ENCODE measurements around the gene COL6A3. TPM values are rescaled to one million over a fixed set of nuclear protein-coding genes. Genes with fewer than 3 reads are reported as not detected.
"Not testable (repeated sequence)": the region's sequence is repeated elsewhere in the genome, so short reads cannot be mapped to it uniquely, and the experiment has no call there.

Gene COL6A3
- polyA plus RNA-seq, 3 donors = 47.7 to 137 (median 66.2) TPM

- no peak overlapping the region for H3K27ac ChIP-seq (ENCODE audit: low read depth, low read length)
- 47 to 72% (median 66%) methylated on average over 3 of the region's 3 CpGs for WGBS, 3 donors
Observed at GRCh38 chr2:237425320-237425719, 11.4 kb upstream of the COL6A3 start.

GRCh38 chr2:237424544-237424943, 10.6 kb upstream of the COL6A3 start:
- H3K27ac ChIP-seq (ENCODE audit: low read depth, low read length) = no peak overlapping the region
- WGBS, 3 donors = 75 to 95% (median 89%) methylated on average over 2 of the region's 2 CpGs

GRCh38 chr2:237423891-237424290, 9.9 kb upstream of the COL6A3 start:
- 73 to 83% (median 76%) methylated on average over 2 of the region's 2 CpGs for WGBS, 3 donors
- H3K27ac ChIP-seq (ENCODE audit: low read depth, low read length) = no peak overlapping the region

- WGBS, 3 donors = 70 to 91% (median 84%) methylated on average over 10 of the region's 10 CpGs
Observed at GRCh38 chr2:237422309-237422708, 8.3 kb upstream of the COL6A3 start.

GRCh38 chr2:237421542-237422116, 7.7 kb upstream of the COL6A3 start:
- H3K27ac ChIP-seq (ENCODE audit: low read depth, low read length) = no peak overlapping the region
- WGBS, 3 donors = 13 to 21% (median 14%) methylated on average over 23 of the region's 23 CpGs

More at GRCh38 chr2:237422309-237422708, 8.3 kb upstream of the COL6A3 start:
- no peak overlapping the region for H3K27ac ChIP-seq (ENCODE audit: low read depth, low read length)

- WGBS, 3 donors = 71 to 88% (median 73%) methylated on average over 3 of the region's 3 CpGs
- no peak overlapping the region for H3K27ac ChIP-seq (ENCODE audit: low read depth, low read length)
Observed at GRCh38 chr2:237418300-237418699, 4.3 kb upstream of the COL6A3 start.

- no peak overlapping the region for H3K27ac ChIP-seq (ENCODE audit: low read depth, low read length)
- 48 to 58% (median 50%) methylated on average over 25 of the region's 25 CpGs for WGBS, 3 donors
Observed at GRCh38 chr2:237412988-237413776, 782 bp downstream of the COL6A3 start.

GRCh38 chr2:237412646-237412987, 1.3 kb downstream of the COL6A3 start:
- WGBS, 3 donors = 58 to 61% (median 61%) methylated on average over 7 of the region's 7 CpGs
- no peak overlapping the region for H3K27ac ChIP-seq (ENCODE audit: low read depth, low read length)

- WGBS, 3 donors = 55 to 70% (median 65%) methylated on average over 16 of the region's 16 CpGs
- no peak overlapping the region for H3K27ac ChIP-seq (ENCODE audit: low read depth, low read length)
Observed at GRCh38 chr2:237411683-237412423, 2.1 kb downstream of the COL6A3 start.

- 54 to 68% (median 66%) methylated on average over 12 of the region's 12 CpGs for WGBS, 3 donors
- H3K27ac ChIP-seq (ENCODE audit: low read depth, low read length) = no peak overlapping the region
Observed at GRCh38 chr2:237411092-237411601, 2.8 kb downstream of the COL6A3 start.

- H3K27ac ChIP-seq (ENCODE audit: low read depth, low read length) = not testable (repeated sequence)
- 75 to 87% (median 80%) methylated on average over 2 of the region's 2 CpGs for WGBS, 3 donors
Observed at GRCh38 chr2:237409263-237409662, 4.7 kb downstream of the COL6A3 start.

- H3K27ac ChIP-seq (ENCODE audit: low read depth, low read length) = no peak overlapping the region
- WGBS, 3 donors = 36 to 66% (median 55%) methylated on average over 8 of the region's 8 CpGs
Observed at GRCh38 chr2:237408335-237409000, 5.5 kb downstream of the COL6A3 start.

GRCh38 chr2:237407700-237408099, 6.3 kb downstream of the COL6A3 start:
- 57 to 73% (median 65%) methylated on average over 4 of the region's 4 CpGs for WGBS, 3 donors
- no peak overlapping the region for H3K27ac ChIP-seq (ENCODE audit: low read depth, low read length)

- 57 to 80% (median 71%) methylated on average over 5 of the region's 5 CpGs for WGBS, 3 donors
Observed at GRCh38 chr2:237406371-237406895, 7.5 kb downstream of the COL6A3 start.

GRCh38 chr2:237405605-237406004, 8.4 kb downstream of the COL6A3 start:
- H3K27ac ChIP-seq (ENCODE audit: low read depth, low read length) = no peak overlapping the region
- WGBS, 3 donors = 63 to 65% (median 64%) methylated on average over 2 of the region's 2 CpGs

More at GRCh38 chr2:237406371-237406895, 7.5 kb downstream of the COL6A3 start:
- H3K27ac ChIP-seq (ENCODE audit: low read depth, low read length) = no peak overlapping the region

GRCh38 chr2:237405006-237405559, 8.9 kb downstream of the COL6A3 start:
- no peak overlapping the region for H3K27ac ChIP-seq (ENCODE audit: low read depth, low read length)

GRCh38 chr2:237404413-237404812, 9.6 kb downstream of the COL6A3 start:
- WGBS, 3 donors = 48 to 88% (median 81%) methylated on average over 2 of the region's 2 CpGs
- H3K27ac ChIP-seq (ENCODE audit: low read depth, low read length) = no peak overlapping the region

More at GRCh38 chr2:237405006-237405559, 8.9 kb downstream of the COL6A3 start:
- 46 to 56% (median 55%) methylated on average over 13 of the region's 13 CpGs for WGBS, 3 donors

All from adipose tissue (tissue), 3 donors.